ENCODE measurements around the gene GUCY2C.

Gene GUCY2C

GRCh38 chr12:14710632-14711320 lies 14.4 kb upstream of the GUCY2C start:
- no peak overlapping the region for H3K27ac ChIP-seq (ENCODE audit: low read depth, low read length)
- TF ChIP-seq CTCF (IDR thresholded peaks at IDR 0.05; ENCODE audit: insufficient read depth, low read length, poor library complexity, severe bottlenecking) (no peak), EZH2phosphoT487 (conservative IDR thresholded peaks at IDR 0.05; ENCODE audit: low read length) (no peak)
- no peak overlapping the region for H3K4me2 ChIP-seq (ENCODE audit: low read depth, low read length, poor library complexity, severe bottlenecking)
- no peak overlapping the region for H2AFZ ChIP-seq (ENCODE audit: low read depth, low read length, severe bottlenecking)
- H3K9me2 ChIP-seq (replicated peaks; ENCODE audit: insufficient read depth, low read length) = no peaks in the 10 kb centered on the region
- H3F3A ChIP-seq (ENCODE audit: insufficient read depth) = no peaks in the 10 kb centered on the region
- H3K79me2 ChIP-seq (ENCODE audit: insufficient read depth, low read length) = no peaks in the 10 kb centered on the region
- H4K20me1 ChIP-seq (ENCODE audit: low read depth, low read length) = no peaks in the 10 kb centered on the region
- no peaks in the 10 kb centered on the region for H3K36me3 ChIP-seq (ENCODE audit: low read length)
- H3K27me3 ChIP-seq (ENCODE audit: low read length) = no peaks in the 10 kb centered on the region
- no peaks in the 10 kb centered on the region for H3K9me3 ChIP-seq (ENCODE audit: insufficient read depth, low read length)
- no peak overlapping the region for H3K4me3 ChIP-seq (ENCODE audit: insufficient read depth, low read length, poor library complexity, severe bottlenecking)
- no peak overlapping the region for H3K9ac ChIP-seq (ENCODE audit: low read length)

DNA sequence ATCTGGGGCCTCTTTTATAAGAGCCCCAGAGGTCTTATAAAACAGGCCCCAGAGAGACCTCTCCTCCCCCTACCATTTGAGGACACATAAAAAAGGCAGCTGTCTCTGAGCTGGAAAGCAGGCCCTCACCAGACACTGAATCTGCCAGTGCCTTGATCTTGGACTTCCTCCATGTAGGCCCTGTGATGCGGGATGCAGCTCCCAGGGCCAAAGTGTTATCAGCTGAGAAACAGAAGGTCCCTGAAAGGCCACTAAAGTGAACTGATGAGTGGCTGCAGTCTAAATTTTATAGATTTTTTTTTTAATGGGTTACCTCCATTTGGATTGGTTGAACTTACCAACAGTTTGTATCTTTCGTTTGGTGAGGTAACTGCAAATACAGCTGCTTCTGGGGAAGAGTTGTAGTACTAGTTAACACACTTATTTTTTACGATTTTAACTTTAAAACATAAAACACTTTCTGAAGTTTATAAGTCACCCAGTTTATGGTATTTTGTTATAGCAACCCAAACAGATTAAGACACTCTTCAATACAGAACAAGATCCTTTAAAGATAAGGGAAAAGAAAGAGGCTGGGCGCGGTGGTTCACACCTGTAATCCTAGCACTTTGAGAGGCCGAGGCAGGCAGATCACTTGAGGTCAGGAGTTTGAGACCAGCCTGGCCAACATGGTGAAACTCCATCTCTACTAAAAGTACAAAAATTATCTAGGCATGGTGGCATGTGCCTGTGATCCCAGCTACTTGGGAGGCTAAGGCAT lies 5.6 kb upstream of the GUCY2C start:
- H4K20me1 ChIP-seq (ENCODE audit: low read depth, low read length) = no peaks in the 10 kb centered on the region
- no peak overlapping the region for H3K9ac ChIP-seq (ENCODE audit: low read length)
- no peak overlapping the region for H3K27ac ChIP-seq (ENCODE audit: low read depth, low read length)
- TF ChIP-seq CTCF (IDR thresholded peaks at IDR 0.05; ENCODE audit: insufficient read depth, low read length, poor library complexity, severe bottlenecking) = no peak
- TF ChIP-seq EZH2phosphoT487 (conservative IDR thresholded peaks at IDR 0.05; ENCODE audit: low read length) = no peak
- H2AFZ ChIP-seq (ENCODE audit: low read depth, low read length, severe bottlenecking) = no peak overlapping the region
- H3K79me2 ChIP-seq (ENCODE audit: insufficient read depth, low read length) = no peaks in the 10 kb centered on the region
- no peaks in the 10 kb centered on the region for H3K27me3 ChIP-seq (ENCODE audit: low read length)
- no peaks in the 10 kb centered on the region for H3F3A ChIP-seq (ENCODE audit: insufficient read depth)
- no peaks in the 10 kb centered on the region for H3K36me3 ChIP-seq (ENCODE audit: low read length)
- H3K9me3 ChIP-seq (ENCODE audit: insufficient read depth, low read length) = no peaks in the 10 kb centered on the region
- no peaks in the 10 kb centered on the region for H3K9me2 ChIP-seq (replicated peaks; ENCODE audit: insufficient read depth, low read length)
- no peak overlapping the region for H3K4me3 ChIP-seq (ENCODE audit: insufficient read depth, low read length, poor library complexity, severe bottlenecking)
- H3K4me2 ChIP-seq (ENCODE audit: low read depth, low read length, poor library complexity, severe bottlenecking) = no peak overlapping the region

DNA sequence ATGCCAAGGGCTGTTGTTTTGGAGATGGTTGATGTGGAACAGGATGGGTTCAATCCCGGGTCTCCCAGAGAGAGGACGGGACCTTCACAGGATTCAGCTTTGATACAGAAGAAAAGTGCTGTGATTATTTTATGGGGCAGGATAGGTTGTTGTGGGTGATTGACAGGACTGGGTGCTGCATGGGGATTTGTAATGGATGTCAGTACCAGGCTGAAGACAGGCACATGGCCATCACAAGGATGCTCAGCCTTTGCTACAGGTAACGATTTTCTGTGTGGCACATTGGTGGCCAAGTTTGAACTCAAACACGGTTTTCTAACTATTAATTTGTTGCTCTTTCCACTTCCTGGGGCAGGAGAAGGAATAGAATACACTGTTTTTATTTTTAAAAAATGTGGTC lies 4.5 kb upstream of the GUCY2C start:
- Histone ChIP-seq H3K27me3 (ENCODE audit: low read length) (no peaks in the 10 kb centered on the region), H2AFZ (ENCODE audit: low read depth, low read length, severe bottlenecking) (no peak overlapping the region), H3F3A (ENCODE audit: insufficient read depth) (no peaks in the 10 kb centered on the region), H4K20me1 (ENCODE audit: low read depth, low read length) (no peaks in the 10 kb centered on the region), H3K36me3 (ENCODE audit: low read length) (no peaks in the 10 kb centered on the region), H3K9me3 (ENCODE audit: insufficient read depth, low read length) (no peaks in the 10 kb centered on the region), H3K79me2 (ENCODE audit: insufficient read depth, low read length) (no peaks in the 10 kb centered on the region), H3K4me3 (ENCODE audit: insufficient read depth, low read length, poor library complexity, severe bottlenecking) (no peak overlapping the region), H3K4me2 (ENCODE audit: low read depth, low read length, poor library complexity, severe bottlenecking) (no peak overlapping the region), H3K9ac (ENCODE audit: low read length) (no peak overlapping the region), H3K9me2 (replicated peaks; ENCODE audit: insufficient read depth, low read length) (no peaks in the 10 kb centered on the region), H3K27ac (ENCODE audit: low read depth, low read length) (no peak overlapping the region)
- TF ChIP-seq CTCF (IDR thresholded peaks at IDR 0.05; ENCODE audit: insufficient read depth, low read length, poor library complexity, severe bottlenecking) = no peak
- TF ChIP-seq EZH2phosphoT487 (conservative IDR thresholded peaks at IDR 0.05; ENCODE audit: low read length) = no peak

Measured in SU-DHL-6 (cell line).